GM19372 (cell line): ENCODE data around the gene ALDOC.

Experiments used
- ATAC-seq: cut with Tn5 transposase; IDR thresholded peaks from one replicate; pipeline ENCODE4 v1.9.1; 2021; ENCODE audit warnings: mild to moderate bottlenecking, low read depth, moderate library complexity; ENCODE audit not compliant: unreplicated experiment

The ALDOC gene

GRCh38 chr17:28553000-28553505, 23.6 kb downstream of the ALDOC start:
- ATAC-seq: no peak

- ATAC-seq: peak; percentile 68
These were observed 24.3 kb downstream of the ALDOC start, which contains the start of gene UNC119 for GRCh38 chr17:28552176-28552999. Gene UNC119 (minus strand): TSS chr17:28552624. CDS start chr17:28552557, 67 bp downstream.

- ATAC-seq: no peak
These were observed 25.1 kb downstream of the ALDOC start for GRCh38 chr17:28551421-28552175.

- no peak for ATAC-seq
These were observed 25.8 kb downstream of the ALDOC start for GRCh38 chr17:28550858-28551257.

GRCh38 chr17:28549236-28550132, 27.2 kb downstream of the ALDOC start:
- no peak for ATAC-seq

- no peak for ATAC-seq
These were observed 28.1 kb downstream of the ALDOC start for GRCh38 chr17:28548417-28549130.

- no peak for ATAC-seq
These were observed 28.9 kb downstream of the ALDOC start for GRCh38 chr17:28547623-28548416.

GRCh38 chr17:28547096-28547622, 29.5 kb downstream of the ALDOC start:
- no peak for ATAC-seq

GRCh38 chr17:28545787-28546415, 30.8 kb downstream of the ALDOC start:
- ATAC-seq: no peak

GRCh38 chr17:28545141-28545503, 31.6 kb downstream of the ALDOC start:
- ATAC-seq: no peak

- no peak for ATAC-seq
These were observed 32.1 kb downstream of the ALDOC start for GRCh38 chr17:28544402-28545140.

GRCh38 chr17:28541439-28541838, 35.3 kb downstream of the ALDOC start:
- no peak for ATAC-seq

- no peak for ATAC-seq
These were observed 36.5 kb downstream of the ALDOC start for GRCh38 chr17:28540231-28540630.

- ATAC-seq: no peak
These were observed 38.3 kb downstream of the ALDOC start for GRCh38 chr17:28538296-28538895.

- ATAC-seq: no peak
These were observed 39.5 kb downstream of the ALDOC start for GRCh38 chr17:28537219-28537610.

GRCh38 chr17:28536532-28537218, 40.0 kb downstream of the ALDOC start:
- no peak for ATAC-seq
